Central memory CD8-positive, alpha-beta T cell (primary cell): ENCODE measurements around the gene CFAP46.
"Not testable (repeated sequence)": the region's sequence is repeated elsewhere in the genome, so short reads cannot be mapped to it uniquely, and the experiment has no call there.

Experiments used
- ATAC-seq: fragments of 150-1000 bp; cut with Tn5 transposase; replicated peaks from 2 replicates; pipeline ENCODE4 v1.10.0; 2022; ENCODE audit warnings: mild to moderate bottlenecking, moderate FRiP score, moderate number of reproducible peaks; ENCODE audit not compliant: poor library complexity, severe bottlenecking; ENCODE audit errors: extremely low read depth
- DNase-seq, 2 donors: peaks; one replicate each; pipeline ENCODE4 v3.0.0; 2021; ENCODE audit warnings: low spot score in 2 of 2
- H3K27ac Mint-ChIP-seq: one replicate; pipeline ENCODE4 v1.8.0; 2022; ENCODE audit warnings: low read depth, mild to moderate bottlenecking, moderate library complexity, mixed read lengths
- H3K27me3 Mint-ChIP-seq: one replicate; pipeline ENCODE4 v1.8.0; 2022; ENCODE audit warnings: mixed read lengths
- H3K36me3 Mint-ChIP-seq: one replicate; pipeline ENCODE4 v1.8.0; 2022; ENCODE audit warnings: mild to moderate bottlenecking, moderate library complexity, mixed read lengths; ENCODE audit not compliant: insufficient read depth
- H3K4me1 Mint-ChIP-seq: one replicate; pipeline ENCODE4 v1.8.0; 2022; ENCODE audit warnings: mixed read lengths
- H3K4me3 Mint-ChIP-seq: one replicate; pipeline ENCODE4 v1.8.0; 2022; ENCODE audit warnings: mild to moderate bottlenecking, moderate library complexity, mixed read lengths
- H3K9me3 Mint-ChIP-seq: one replicate; pipeline ENCODE4 v1.8.0; 2022; ENCODE audit warnings: mixed read lengths

The CFAP46 gene

GRCh38 chr10:132893786-132894185, 48.6 kb downstream of the CFAP46 start:
- H3K36me3 Mint-ChIP-seq, H3K27ac Mint-ChIP-seq, DNase-seq, H3K4me1 Mint-ChIP-seq, H3K9me3 Mint-ChIP-seq, ATAC-seq, H3K4me3 Mint-ChIP-seq: not testable (repeated sequence)
- H3K27me3 Mint-ChIP-seq: peaks cover 43% of the 10 kb centered on the region

GRCh38 chr10:132893090-132893489, 49.3 kb downstream of the CFAP46 start:
- H3K27me3 Mint-ChIP-seq: peaks cover 43% of the 10 kb centered on the region
- ATAC-seq: no peak
- no peaks in the 10 kb centered on the region for H3K36me3 Mint-ChIP-seq
- no peak for DNase-seq
- H3K27ac Mint-ChIP-seq: no peak overlapping the region
- H3K9me3 Mint-ChIP-seq: no peaks in the 10 kb centered on the region
- no peak overlapping the region for H3K4me3 Mint-ChIP-seq
- peaks cover 4% of the 10 kb centered on the region for H3K4me1 Mint-ChIP-seq

- Mint-ChIP-seq H3K4me1 (peaks cover 4% of the 10 kb centered on the region), H3K9me3 (no peaks in the 10 kb centered on the region), H3K27ac (no peak overlapping the region), H3K27me3 (peaks cover 43% of the 10 kb centered on the region), H3K4me3 (no peak overlapping the region), H3K36me3 (peaks cover 2% of the 10 kb centered on the region)
- ATAC-seq (no peak), DNase-seq (no peak)
Measured at GRCh38 chr10:132892004-132892403, 50.4 kb downstream of the CFAP46 start.

- Mint-ChIP-seq H3K27me3 (peaks cover 43% of the 10 kb centered on the region), H3K4me3 (no peak overlapping the region), H3K9me3 (no peaks in the 10 kb centered on the region), H3K27ac (no peak overlapping the region), H3K4me1 (peaks cover 4% of the 10 kb centered on the region), H3K36me3 (peaks cover 2% of the 10 kb centered on the region)
- DNase-seq (no peak), ATAC-seq (no peak)
Measured at GRCh38 chr10:132891368-132891767, 51.0 kb downstream of the CFAP46 start.

GRCh38 chr10:132890301-132890700, 52.1 kb downstream of the CFAP46 start:
- DNase-seq: no peak
- no peak for ATAC-seq
- Mint-ChIP-seq H3K4me1 (peaks cover 4% of the 10 kb centered on the region), H3K27ac (no peak overlapping the region), H3K9me3 (no peaks in the 10 kb centered on the region), H3K4me3 (no peak overlapping the region), H3K27me3 (peaks cover 40% of the 10 kb centered on the region), H3K36me3 (peaks cover 2% of the 10 kb centered on the region)

GRCh38 chr10:132889556-132889955, 52.8 kb downstream of the CFAP46 start:
- peaks cover 4% of the 10 kb centered on the region for H3K4me1 Mint-ChIP-seq
- ATAC-seq (no peak), DNase-seq (no peak)
- no peak overlapping the region for H3K27ac Mint-ChIP-seq
- H3K27me3 Mint-ChIP-seq: peaks cover 33% of the 10 kb centered on the region
- H3K4me3 Mint-ChIP-seq: no peak overlapping the region
- H3K9me3 Mint-ChIP-seq: no peaks in the 10 kb centered on the region
- H3K36me3 Mint-ChIP-seq: peaks cover 2% of the 10 kb centered on the region

GRCh38 chr10:132888898-132889490, 53.4 kb downstream of the CFAP46 start:
- Mint-ChIP-seq H3K27me3 (peaks cover 27% of the 10 kb centered on the region), H3K4me1 (peaks cover 4% of the 10 kb centered on the region), H3K4me3 (no peak overlapping the region), H3K36me3 (peaks cover 2% of the 10 kb centered on the region), H3K9me3 (no peaks in the 10 kb centered on the region), H3K27ac (no peak overlapping the region)
- no peak for ATAC-seq
- DNase-seq: no peak

- not testable (repeated sequence) for H3K4me3 Mint-ChIP-seq, H3K27ac Mint-ChIP-seq, H3K9me3 Mint-ChIP-seq, DNase-seq, H3K36me3 Mint-ChIP-seq, H3K4me1 Mint-ChIP-seq, ATAC-seq
- peaks cover 22% of the 10 kb centered on the region for H3K27me3 Mint-ChIP-seq
Measured at GRCh38 chr10:132888446-132888845, 53.9 kb downstream of the CFAP46 start.

GRCh38 chr10:132886211-132887099, 55.9 kb downstream of the CFAP46 start:
- ATAC-seq (no peak), DNase-seq (no peak)
- no peaks in the 10 kb centered on the region for H3K4me1 Mint-ChIP-seq
- no peak overlapping the region for H3K4me3 Mint-ChIP-seq
- peak overlapping the region; percentile 21 for H3K27ac Mint-ChIP-seq
- peaks cover 4% of the 10 kb centered on the region for H3K36me3 Mint-ChIP-seq
- no peaks in the 10 kb centered on the region for H3K9me3 Mint-ChIP-seq
- peaks cover 2% of the 10 kb centered on the region for H3K27me3 Mint-ChIP-seq

- Mint-ChIP-seq H3K27ac (no peak overlapping the region), H3K27me3 (no peaks in the 10 kb centered on the region), H3K9me3 (no peaks in the 10 kb centered on the region), H3K4me3 (no peak overlapping the region), H3K4me1 (no peaks in the 10 kb centered on the region), H3K36me3 (peaks cover 4% of the 10 kb centered on the region)
- DNase-seq (no peak), ATAC-seq (no peak)
Measured at GRCh38 chr10:132885451-132886210, 56.7 kb downstream of the CFAP46 start.

- no peaks in the 10 kb centered on the region for H3K27me3 Mint-ChIP-seq
- ATAC-seq (no peak), DNase-seq (no peak)
- no peak overlapping the region for H3K27ac Mint-ChIP-seq
- H3K4me3 Mint-ChIP-seq: no peak overlapping the region
- no peaks in the 10 kb centered on the region for H3K9me3 Mint-ChIP-seq
- peaks cover 4% of the 10 kb centered on the region for H3K36me3 Mint-ChIP-seq
- no peaks in the 10 kb centered on the region for H3K4me1 Mint-ChIP-seq
Measured at GRCh38 chr10:132884691-132885271, 57.6 kb downstream of the CFAP46 start.

GRCh38 chr10:132884041-132884440, 58.3 kb downstream of the CFAP46 start:
- Mint-ChIP-seq H3K4me3 (no peak overlapping the region), H3K4me1 (no peaks in the 10 kb centered on the region), H3K27me3 (peaks cover 2% of the 10 kb centered on the region), H3K9me3 (no peaks in the 10 kb centered on the region), H3K36me3 (peaks cover 4% of the 10 kb centered on the region), H3K27ac (no peak overlapping the region)
- no peak for ATAC-seq
- DNase-seq: no peak
